RKO (cell line): ENCODE measurements around the gene MIPEP.

Experiments
- DNase-seq: peaks from one replicate; pipeline ENCODE4 v3.0.0-alpha.2; 2016; ENCODE audit warnings: low spot score

The MIPEP gene

GRCh38 chr13:23715092-23715761, 174.0 kb downstream of the MIPEP start:
- DNase-seq, result no peak

GRCh38 chr13:23714672-23715071, 174.5 kb downstream of the MIPEP start:
- DNase-seq, result no peak

GRCh38 chr13:23711355-23711754, 177.8 kb downstream of the MIPEP start:
- no peak for DNase-seq

- DNase-seq, result no peak
Measured at GRCh38 chr13:23710366-23710765, 178.8 kb downstream of the MIPEP start.

GRCh38 chr13:23709536-23709935, 179.7 kb downstream of the MIPEP start:
- DNase-seq, result no peak

- DNase-seq, result no peak
Measured at GRCh38 chr13:23707674-23708073, 181.5 kb downstream of the MIPEP start.

- no peak for DNase-seq
Measured at GRCh38 chr13:23705583-23705982, 183.6 kb downstream of the MIPEP start.

- DNase-seq, result no peak
Measured at GRCh38 chr13:23703246-23703860, 185.8 kb downstream of the MIPEP start.

GRCh38 chr13:23701636-23702035, 187.6 kb downstream of the MIPEP start:
- DNase-seq, result no peak

- no peak for DNase-seq
Measured at GRCh38 chr13:23701186-23701585, 188.0 kb downstream of the MIPEP start.

GRCh38 chr13:23699271-23699670, 189.9 kb downstream of the MIPEP start:
- no peak for DNase-seq

GRCh38 chr13:23697772-23698313, 191.4 kb downstream of the MIPEP start:
- no peak for DNase-seq

- no peak for DNase-seq
Measured at GRCh38 chr13:23696610-23697009, 192.6 kb downstream of the MIPEP start.

- DNase-seq, result no peak
Measured at GRCh38 chr13:23695711-23696464, 193.3 kb downstream of the MIPEP start.

GRCh38 chr13:23695196-23695595, 194.0 kb downstream of the MIPEP start:
- DNase-seq, result no peak

GRCh38 chr13:23692816-23693215, 196.4 kb downstream of the MIPEP start:
- no peak for DNase-seq

- no peak for DNase-seq
Measured at GRCh38 chr13:23690668-23691067, 198.5 kb downstream of the MIPEP start.

GRCh38 chr13:23688336-23688735, 200.9 kb downstream of the MIPEP start:
- DNase-seq, result no peak

- DNase-seq, result no peak
Measured at GRCh38 chr13:23687614-23688013, 201.6 kb downstream of the MIPEP start.

GRCh38 chr13:23686948-23687347, 202.3 kb downstream of the MIPEP start:
- no peak for DNase-seq

GRCh38 chr13:23685416-23685815, 203.8 kb downstream of the MIPEP start:
- no peak for DNase-seq

- no peak for DNase-seq
Measured at GRCh38 chr13:23684647-23685046, 204.6 kb downstream of the MIPEP start.

GRCh38 chr13:23683084-23683483, 206.1 kb downstream of the MIPEP start:
- DNase-seq, result no peak
